Stimulated activated CD8-positive, alpha-beta memory T cell treated with anti-CD3 and anti-CD28 coated beads, Interleukin-7, amount 100 ng/mL, for 48 hours (primary cell): ENCODE measurements around the gene CNOT9.
"Not testable (repeated sequence)": the region's sequence is repeated elsewhere in the genome, so short reads cannot be mapped to it uniquely, and the experiment has no call there.

Experiments used
- DNase-seq, 2 donors: peaks; one replicate each; pipeline ENCODE4 v3.0.0-alpha.2; 2020; ENCODE audit warnings: low read depth in 1 of 2; ENCODE audit errors: extremely low read depth in 1 of 2

Gene CNOT9, protein sequence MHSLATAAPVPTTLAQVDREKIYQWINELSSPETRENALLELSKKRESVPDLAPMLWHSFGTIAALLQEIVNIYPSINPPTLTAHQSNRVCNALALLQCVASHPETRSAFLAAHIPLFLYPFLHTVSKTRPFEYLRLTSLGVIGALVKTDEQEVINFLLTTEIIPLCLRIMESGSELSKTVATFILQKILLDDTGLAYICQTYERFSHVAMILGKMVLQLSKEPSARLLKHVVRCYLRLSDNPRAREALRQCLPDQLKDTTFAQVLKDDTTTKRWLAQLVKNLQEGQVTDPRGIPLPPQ

DNA sequence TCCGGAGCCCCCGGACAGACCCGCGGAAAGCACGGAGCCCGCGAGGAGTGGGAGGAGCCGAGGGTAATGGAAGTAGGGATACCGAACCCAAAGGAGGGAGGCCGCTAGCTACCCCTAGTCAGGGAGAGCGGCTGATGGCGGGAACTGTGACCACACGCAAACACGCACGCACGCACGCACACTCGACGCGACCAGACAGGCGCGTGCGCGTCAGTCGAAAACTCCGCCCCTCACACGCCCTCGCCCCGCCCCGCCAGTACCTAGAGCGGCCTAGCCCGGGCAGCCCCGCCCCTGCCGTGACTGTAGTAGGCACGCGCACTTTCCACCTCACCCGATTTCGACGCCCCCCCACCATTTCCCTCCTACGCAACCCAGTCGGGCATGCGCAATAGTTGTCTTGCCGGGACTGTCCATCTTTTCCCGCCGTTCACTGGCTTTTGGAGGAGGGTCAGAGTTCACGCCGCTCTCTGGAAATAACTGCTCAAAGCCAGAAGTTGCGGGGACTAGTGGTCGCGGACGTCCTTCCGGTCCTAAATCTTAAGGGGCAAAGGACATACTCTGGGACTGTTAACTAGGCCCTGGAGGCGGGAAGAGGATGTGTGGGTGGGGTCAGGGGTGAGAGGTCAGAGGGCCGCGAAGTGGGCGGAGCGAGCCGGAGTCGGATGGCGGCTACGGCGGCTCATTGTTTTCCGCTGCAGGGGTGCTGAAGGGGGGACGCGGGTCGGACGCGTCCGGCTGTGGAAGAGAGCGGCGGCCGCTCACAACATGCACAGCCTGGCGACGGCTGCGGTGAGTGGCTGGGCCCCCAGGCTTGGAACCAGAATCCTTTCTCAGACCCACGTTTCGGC lies at the start of gene CNOT9, which contains the start of gene USP37:
CNOT9 (plus strand) TSS at position 650 of the 848 bp plus-strand sequence; CDS start at position 766, 116 bp downstream.
USP37 (minus strand) TSS at position 162 of the 848 bp plus-strand sequence. CDS start 9,698 bp downstream, outside the sequence.
- peak; percentile 99 to 100 for DNase-seq

DNA sequence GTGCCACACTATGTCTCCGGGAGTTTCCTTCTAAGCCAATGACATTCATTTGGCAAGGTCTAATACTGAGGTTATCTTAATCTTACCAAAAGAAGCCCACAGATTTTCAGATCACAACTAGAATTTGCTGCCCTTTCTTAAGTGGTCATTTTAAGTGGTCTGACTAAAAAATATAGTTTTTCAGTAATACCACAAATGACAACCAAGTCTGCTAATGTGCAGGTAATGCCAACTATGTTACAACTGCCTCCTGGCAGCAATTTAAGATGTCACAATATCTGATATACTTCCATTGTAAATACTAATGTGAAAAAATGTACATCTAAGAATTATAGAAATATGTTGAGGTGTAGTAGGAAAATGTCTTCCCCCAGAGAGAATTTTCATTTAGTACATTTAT lies 49.8 kb upstream of the CNOT9 start:
- no peak for DNase-seq

DNA sequence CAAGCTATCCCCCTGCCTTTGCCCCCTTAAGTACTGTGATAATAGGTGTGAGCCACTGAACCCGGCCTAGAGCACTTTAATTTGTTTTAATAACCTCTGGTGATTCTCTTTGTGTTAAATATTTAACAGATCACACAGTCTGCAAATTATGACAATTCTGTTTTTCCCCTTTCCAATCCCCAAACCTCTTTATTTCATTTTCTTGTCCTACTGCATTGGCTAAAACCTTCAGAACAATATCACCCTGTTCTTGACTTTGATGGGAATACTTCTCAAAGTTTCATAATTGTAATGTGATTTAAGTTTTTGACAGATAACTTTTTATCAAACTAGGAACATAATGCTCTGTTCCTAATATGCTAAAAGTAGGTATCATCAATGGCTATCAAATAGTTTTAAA lies 45.0 kb upstream of the CNOT9 start:
- DNase-seq: no peak

DNA sequence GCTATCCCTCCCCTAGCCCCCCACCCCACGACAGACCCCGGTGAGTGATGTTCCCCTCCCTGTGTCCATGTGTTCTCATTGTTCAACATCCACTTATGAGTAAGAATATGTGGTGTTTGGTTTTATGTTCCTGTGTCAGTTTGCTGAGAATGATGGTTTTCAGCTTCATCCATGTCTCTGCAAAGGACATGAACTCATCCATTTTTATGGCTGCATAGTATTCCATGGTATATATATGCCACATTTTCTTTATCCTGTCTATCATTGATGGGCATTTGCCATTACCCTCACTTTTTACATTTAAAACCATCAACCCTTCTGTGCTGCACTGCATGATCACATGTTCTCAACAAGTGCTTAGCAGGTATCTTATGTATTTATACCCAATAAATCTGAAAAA lies 40.2 kb upstream of the CNOT9 start:
- DNase-seq: not testable (repeated sequence)

DNA sequence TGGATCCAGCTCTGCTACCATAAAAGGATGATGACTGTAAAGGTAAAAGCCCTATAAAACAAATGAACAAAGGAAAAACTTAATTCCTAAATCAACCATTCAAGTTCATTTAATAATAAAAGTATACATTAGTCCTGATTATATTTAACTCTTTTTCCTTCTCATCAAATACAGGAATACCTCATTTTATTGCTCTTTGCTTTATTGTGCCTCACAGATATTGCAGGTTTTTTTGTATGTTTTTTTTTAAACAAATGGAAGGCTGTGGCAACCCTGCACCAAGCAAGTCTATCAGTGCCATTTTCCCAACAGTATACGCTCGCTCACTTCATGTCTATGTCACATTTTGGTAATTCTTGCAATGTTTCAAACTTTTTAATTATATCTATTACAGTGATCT lies 38.6 kb upstream of the CNOT9 start:
- no peak for DNase-seq

DNA sequence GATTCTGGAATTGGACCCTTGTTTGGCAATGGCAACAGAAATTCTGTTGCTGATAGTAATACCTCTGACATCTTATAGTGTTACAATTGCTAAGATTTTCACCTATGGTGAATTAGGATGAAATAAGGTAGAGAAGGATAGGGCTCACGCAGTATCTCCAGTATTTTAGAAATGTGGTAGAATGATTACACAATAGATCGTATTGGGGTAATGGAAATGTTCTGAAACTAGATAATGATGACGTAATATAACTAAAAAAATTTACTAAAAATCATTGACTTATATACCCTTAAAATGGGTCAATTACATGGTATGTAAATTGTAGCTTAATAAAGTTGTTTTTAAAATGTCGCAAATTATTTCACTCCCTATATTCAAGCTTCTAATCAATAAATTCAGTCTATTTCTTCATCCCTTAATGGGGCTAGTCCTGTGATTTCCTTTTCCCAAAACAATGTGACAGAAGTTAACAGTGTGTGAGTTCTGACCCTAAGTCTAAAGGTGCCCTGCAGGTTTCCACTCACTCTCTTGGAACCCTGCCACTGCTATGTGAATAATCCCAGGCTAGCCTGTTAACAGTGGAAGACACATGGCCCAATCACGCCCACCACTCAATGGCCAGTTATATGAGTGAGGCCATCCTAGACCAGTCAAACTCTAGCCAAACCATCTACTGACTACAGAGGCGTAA lies 31.7 kb upstream of the CNOT9 start:
- DNase-seq: no peak

DNA sequence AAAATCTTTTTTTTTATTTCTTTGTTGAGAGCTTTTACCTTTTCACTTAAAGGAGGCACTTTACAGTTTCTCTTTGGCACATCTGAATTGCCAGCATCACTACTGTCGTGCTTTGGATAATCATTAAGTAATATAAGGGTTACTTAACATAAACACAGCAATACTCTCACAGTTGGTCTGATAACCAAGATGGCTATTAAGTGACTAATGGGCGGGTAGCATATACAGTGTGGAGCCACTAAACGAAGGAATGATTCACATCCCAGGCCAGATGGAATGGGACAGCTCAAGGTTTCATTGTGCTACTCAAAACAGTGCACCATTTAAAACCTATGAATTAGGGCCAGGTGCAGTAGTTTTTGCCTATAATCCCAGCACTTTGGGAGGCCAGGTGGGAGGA lies 28.6 kb upstream of the CNOT9 start:
- no peak for DNase-seq

DNA sequence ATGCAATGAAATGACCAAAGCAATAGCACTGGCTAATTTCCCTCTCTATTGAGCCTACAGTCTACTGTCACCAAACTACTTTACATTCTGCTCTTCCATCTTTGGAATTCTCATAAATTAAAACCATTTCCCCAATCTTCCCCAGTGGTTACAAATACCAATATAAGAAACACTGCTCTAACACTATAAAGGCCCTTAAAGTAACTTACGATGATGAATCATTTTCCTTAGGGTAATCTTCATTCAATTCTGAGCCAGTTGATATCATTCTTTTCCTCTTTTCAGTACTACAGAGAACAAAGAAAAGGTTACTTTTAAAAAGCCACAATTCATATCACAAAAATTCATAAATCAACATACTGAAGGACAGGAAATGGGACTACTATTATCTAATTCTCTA lies 22.6 kb upstream of the CNOT9 start:
- DNase-seq: no peak

DNA sequence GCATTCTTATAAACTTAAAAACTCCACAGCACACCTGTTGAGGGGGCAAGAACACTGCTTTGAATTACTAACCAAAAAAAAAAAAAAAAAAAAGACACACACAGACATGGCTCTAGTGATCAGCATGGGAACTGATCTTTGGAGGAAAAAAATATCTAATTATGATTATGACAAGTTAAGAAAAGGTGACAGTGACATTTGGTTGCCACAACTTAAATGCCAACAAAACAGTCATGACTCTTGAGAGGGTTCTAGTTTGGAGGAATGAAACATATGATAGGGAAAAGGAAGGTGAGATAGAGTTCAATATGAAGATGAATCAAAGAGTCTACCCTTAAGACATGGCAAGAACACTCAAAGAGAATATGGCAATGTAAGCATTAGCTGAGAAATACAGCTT lies 21.1 kb upstream of the CNOT9 start:
- DNase-seq: no peak

DNA sequence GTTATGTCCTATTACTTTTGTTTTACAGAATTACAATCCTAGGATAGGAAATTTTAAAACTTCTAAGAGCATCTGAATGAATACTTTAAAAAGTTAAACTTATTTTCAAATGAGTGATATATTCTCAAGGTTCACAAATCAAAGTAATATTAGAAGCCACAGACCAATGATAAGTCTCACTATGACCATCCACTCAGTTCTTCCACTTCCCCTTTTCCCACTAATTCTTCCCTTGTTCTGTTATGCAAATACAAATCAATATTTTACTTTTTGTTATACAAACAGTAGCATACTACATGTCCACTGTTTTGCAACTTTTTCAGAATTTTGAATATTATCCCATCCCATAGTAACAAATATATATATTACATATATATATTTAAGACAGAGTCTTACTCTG lies 20.7 kb upstream of the CNOT9 start:
- DNase-seq: no peak

DNA sequence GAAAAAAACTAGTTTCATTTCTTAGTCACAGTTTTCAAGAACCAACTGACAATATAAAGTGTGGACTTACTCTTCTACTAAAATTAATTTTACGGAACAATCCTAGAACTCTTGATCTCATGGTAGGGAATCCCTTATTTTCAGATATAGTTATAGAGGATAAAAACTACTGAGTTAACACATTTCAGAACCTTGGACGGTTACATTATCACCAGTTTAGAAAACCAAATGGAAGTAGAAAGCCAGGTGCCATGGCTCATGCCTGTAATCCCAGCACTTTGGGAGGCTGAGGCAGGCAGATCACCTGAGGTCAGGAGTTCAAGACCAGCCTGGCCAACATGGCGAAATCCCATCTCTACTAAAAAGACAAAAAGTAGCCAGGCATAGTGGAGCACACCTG lies 14.4 kb upstream of the CNOT9 start:
- DNase-seq: not testable (repeated sequence)

DNA sequence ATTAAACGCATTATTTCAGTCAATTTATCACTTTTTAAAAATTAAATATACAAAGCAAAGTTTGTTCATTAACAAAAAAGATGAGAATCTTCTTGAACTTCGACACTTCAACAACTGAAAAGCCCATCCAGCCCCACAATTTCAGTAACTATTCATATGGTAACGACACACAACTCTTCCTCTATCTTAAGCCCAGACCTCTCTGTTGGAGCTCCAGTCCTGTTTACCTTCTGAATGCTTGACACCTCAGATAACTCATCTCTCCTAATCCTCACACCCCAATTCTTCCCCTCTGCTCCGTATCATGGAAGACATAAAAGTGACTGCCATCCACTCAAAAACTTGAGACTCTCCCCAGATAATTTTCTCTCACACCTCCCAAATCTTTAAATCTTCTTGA lies 13.1 kb upstream of the CNOT9 start:
- DNase-seq: no peak

DNA sequence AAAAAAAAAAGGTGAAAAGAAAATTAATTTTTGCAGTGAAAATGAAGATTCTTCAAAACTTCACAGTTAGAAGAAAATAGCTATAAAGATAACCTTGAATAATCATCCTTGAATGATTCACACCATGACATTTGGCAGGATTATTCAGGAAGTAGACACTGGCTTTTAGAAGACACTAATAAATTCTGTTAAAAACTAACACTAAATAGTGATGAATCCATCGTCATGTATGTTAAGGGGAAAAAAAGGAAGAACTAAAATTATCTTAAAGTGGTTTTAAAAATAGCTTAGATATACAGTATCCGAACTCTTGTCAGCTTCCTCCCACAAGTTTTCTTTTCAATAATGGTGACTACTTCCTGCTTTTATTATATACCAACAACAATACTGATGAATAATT lies 10.7 kb upstream of the CNOT9 start:
- DNase-seq: no peak

DNA sequence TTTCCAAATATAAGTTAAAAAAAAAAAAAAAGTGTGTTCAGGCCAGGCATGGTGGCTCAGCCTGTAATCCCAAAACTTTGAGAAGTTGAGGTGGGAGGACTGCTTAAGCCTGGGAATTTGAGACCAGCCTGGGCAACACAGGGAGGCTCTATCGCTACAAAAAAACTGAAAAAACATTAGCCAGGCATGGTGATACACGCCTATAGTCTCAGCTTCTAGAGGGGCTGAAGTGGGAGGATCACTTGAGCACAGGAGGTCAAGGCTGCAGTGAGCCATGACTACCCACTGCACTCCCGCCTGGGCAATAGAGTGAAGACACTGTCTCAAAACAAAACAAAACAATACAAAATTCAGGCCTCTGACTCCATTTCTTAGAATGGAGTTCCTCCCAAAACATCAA lies 9.7 kb upstream of the CNOT9 start:
- DNase-seq: no peak

DNA sequence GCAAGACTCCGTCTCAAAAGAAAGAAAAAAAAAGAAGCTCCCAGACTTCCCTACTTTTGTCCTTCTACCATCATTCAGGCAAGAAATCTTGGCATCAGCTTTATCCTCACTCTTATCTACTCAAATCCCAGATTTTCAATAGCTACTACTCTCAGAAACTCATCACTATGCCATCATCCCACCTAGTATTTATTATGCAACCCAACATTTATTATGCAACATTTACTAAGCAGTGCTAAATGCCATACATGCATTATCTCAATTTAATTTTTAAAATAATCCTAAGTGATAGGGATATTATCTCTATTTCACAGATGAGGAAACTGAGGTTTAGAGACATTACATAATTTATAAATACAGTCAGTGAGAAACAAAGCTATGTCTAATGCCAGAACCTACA lies 4.6 kb upstream of the CNOT9 start:
- no peak for DNase-seq

DNA sequence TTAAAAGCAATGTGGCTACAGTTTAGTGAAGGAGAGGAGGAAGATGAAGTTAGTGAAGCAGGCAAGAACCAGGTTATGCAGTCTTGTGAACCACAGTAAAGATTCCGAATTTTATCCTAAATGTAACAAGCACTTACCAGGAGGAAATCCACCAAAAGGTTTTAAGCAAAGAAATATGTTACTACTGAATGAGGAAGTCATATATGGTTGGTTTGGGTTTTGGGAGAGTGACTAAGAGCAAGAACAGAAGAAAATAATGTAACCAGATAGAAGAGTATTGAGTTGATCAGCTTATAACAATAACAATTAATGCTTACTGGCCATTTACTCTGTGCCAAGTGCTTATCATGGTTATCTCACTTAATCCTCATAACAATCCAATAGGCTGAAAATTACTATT lies 2.3 kb upstream of the CNOT9 start:
- no peak for DNase-seq

DNA sequence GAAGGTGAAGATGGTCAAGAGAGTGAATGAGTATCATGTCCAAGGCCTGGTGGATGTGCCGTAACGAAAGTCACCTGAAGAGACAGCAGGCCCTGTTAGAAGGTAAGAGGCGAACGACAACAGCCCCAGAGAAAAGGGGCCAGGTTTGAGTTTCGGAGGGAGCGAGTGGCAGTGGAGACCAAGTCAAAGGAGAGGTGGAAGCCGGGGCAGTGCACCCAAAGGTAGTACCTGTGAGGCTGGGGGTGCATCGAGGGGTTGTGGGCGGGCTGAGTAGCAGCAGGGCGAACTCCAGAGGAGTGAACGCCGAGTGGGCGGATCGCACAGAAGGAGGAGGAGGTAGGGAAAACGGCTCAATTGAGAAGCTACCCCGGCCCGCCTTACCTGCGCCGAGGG lies 846 bp upstream of the CNOT9 start:
- DNase-seq: peak in 1 of 2 donors; percentile 60

DNA sequence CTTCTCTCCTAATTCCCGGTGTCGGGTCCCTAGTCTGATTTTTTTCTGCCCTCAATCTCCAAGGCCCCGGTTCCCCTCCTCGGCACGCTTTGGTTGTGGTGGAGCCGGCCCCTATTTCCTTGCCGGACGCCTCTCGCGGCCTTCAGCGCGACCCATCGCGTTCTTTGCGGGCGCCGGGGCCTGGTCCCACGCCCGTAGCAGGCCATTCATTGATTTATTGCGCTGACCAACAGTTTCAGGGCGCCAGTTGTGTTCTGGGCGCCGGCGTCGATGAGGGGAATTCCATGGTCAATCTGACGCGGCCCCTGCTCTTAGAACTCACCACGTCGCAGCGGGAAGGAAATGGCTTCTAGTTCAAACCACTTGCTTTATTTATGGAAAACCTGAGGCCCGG lies 396 bp downstream of the CNOT9 start:
- peak; percentile 36 to 56 for DNase-seq

DNA sequence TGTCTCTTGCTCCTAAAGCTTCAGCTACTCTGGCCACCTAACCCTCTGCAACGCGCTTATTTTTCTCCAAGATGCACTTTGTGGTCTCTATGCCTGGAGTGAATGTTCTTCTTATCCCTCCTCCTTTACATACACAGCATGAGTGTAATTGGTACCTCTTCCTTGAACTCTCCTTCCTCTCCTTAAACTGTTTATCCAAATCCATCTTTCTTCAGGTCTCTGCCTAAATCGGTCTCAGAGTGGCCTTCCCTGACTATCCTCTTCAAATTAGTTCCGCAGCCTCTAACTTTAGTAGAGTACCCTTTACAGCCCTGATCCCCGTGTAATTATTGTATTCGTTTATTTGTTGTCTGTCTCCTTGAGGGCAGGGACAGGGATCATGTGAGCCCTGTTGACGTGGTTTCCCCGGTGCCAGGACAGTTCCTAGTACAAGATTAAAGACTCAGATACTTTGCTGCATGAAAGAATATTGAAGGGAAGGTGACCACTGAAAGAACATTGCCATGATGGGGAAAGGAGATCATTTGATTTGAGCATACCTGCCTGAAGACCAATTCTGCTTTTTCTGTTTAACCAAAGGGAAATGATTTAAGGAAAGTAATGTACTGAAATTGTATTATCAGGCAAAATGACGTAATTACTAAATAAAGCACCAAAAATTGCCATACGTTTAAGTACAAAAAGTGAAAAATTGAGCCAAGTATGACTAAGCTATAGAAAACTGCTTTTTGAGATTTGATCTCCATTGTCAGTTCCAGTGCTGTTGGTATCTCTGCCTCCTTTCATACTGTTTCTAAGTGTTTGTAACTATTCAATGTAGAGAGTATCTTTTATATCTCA lies 1.2 kb downstream of the CNOT9 start:
- DNase-seq: peak in 1 of 2 donors; percentile 18

DNA sequence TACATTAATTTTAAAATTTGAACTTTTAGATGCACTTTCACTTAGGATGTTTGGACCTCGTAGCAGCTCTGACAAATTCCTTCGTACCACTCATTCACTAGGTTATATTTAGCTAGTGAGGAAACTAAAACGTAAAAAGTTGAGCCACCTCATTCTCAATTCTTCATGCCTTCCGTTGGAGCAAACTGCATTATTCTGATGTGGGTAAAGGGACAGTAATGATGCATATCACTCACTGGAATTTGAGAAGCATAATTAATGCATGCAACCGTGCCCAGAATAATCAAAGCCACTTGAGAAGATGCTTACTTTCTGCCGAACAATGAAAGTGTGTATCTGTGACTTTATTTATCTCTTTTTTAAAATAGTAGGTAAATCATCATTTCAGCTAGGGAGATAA lies 2.2 kb downstream of the CNOT9 start:
- no peak for DNase-seq

DNA sequence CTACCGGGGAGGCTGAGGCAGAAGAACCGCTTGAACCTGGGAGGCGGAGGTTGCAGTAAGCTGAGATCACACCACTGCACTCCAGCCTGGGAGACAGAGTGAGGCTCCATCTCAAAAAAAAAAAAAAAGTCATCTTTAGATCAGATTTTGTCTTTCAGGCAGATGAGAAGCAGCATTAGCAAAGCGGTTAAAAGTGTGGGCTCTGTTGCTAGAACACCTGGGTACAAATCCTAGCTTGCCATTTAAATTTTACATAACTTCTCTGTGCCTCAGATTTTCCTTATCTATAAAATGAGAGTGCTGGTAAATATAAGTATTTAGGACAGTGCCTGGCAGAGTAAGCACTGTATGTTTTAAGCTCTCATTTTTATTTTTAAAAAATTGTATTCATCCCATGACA lies 8.2 kb downstream of the CNOT9 start:
- DNase-seq: no peak
